Upper lobe of right lung (tissue), 1 donor: Measurements from ENCODE around the gene CYBC1. TPM values are rescaled to one million over a fixed set of nuclear protein-coding genes. Genes with fewer than 3 reads are reported as not detected.

ENCODE experiments used
- ATAC-seq: fragments of 200-7000 bp; cut with Tn5 transposase; one replicate; pipeline ENCODE4 v1.9.1; 2020; ENCODE audit warnings: mild to moderate bottlenecking, moderate library complexity
- DNase-seq: peaks from one replicate; pipeline ENCODE4 v3.0.0-alpha.2; 2020
- H3K27ac ChIP-seq: fragments of 200-600 bp; one replicate; pipeline ENCODE4 v1.8.0; 2022
- H3K27me3 ChIP-seq: fragments of 200-600 bp; one replicate; pipeline ENCODE4 v1.8.0; 2022; ENCODE audit warnings: mild to moderate bottlenecking
- H3K36me3 ChIP-seq: fragments of 200-600 bp; one replicate; pipeline ENCODE4 v1.8.0; 2022
- H3K4me1 ChIP-seq: fragments of 200-600 bp; one replicate; pipeline ENCODE4 v1.8.0; 2022
- H3K4me3 ChIP-seq: fragments of 200-600 bp; one replicate; pipeline ENCODE4 v1.8.0; 2022; ENCODE audit warnings: mild to moderate bottlenecking
- H3K9me3 ChIP-seq: fragments of 200-600 bp; one replicate; pipeline ENCODE4 v1.8.0; 2022
- intact Hi-C: fragments of 100-400 bp; cut with DNase I; formaldehyde crosslinking; loops from one replicate; pipeline ENCODE4 v1.11.0; 2022
- total RNA-seq: library from RNA; stranded (reverse); fragmentation: NEBNext Ultra II Directional; extraction: Animal tissue kit (Norgen Biotek cat#: 25700); gene quantifications from one replicate; pipeline ENCODE4 v1.2.1, GENCODE V29; 2021
- TF ChIP-seq, protein P1 (sequence below): fragments of 200-600 bp; IDR thresholded peaks from one replicate; pipeline ENCODE4 v1.8.0; 2022; ENCODE audit warnings: antibody characterized with exemption
- donor health status: DM: no; HTN: yes; CAD: no; lungs with severe emphysema.

The CYBC1 gene
- total RNA-seq, 1 donor from 2014 or later, result 120 TPM

DNA sequence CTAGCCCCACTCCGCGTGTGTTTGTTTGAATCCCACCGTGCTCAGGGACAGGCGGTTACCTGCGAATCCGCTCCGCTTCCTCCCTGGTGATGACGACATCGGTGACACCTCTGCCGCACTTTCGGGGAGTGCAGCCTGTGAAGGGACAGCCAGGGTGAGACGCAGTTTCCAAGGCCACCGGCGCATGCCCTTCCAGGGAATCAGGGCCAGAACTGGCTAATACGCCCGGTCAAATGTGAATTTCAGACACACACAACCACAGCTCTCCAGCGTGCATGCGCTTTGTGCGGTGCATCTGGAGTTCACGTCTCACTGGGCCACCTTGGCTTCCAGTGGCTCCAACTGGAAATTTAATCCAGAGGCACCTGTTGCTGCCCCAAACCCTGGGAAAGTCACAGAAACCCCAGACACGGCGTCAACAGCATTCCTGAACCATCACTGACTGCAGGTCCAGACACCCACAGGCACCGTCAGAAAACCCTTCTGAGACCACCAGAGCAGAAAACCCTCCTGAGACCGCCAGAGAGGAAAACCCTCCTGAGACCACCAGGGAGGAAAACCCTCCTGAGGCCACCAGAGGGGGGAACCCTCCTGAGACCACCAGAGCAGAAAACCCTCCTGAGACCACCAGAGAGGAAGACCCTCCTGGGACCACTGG is 39.0 kb downstream of the CYBC1 start:
- Histone ChIP-seq H3K36me3 (peaks cover 13% of the 10 kb centered on the region), H3K4me1 (peaks cover 4% of the 10 kb centered on the region), H3K9me3 (no peaks in the 10 kb centered on the region), H3K27ac (no peak overlapping the region), H3K27me3 (no peaks in the 10 kb centered on the region), H3K4me3 (no peak overlapping the region)
- intact Hi-C loops, result no loop called here
- DNase-seq (no peak), ATAC-seq (no peak)
- TF ChIP-seq, protein P1, sequence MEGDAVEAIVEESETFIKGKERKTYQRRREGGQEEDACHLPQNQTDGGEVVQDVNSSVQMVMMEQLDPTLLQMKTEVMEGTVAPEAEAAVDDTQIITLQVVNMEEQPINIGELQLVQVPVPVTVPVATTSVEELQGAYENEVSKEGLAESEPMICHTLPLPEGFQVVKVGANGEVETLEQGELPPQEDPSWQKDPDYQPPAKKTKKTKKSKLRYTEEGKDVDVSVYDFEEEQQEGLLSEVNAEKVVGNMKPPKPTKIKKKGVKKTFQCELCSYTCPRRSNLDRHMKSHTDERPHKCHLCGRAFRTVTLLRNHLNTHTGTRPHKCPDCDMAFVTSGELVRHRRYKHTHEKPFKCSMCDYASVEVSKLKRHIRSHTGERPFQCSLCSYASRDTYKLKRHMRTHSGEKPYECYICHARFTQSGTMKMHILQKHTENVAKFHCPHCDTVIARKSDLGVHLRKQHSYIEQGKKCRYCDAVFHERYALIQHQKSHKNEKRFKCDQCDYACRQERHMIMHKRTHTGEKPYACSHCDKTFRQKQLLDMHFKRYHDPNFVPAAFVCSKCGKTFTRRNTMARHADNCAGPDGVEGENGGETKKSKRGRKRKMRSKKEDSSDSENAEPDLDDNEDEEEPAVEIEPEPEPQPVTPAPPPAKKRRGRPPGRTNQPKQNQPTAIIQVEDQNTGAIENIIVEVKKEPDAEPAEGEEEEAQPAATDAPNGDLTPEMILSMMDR, result no peak

DNA sequence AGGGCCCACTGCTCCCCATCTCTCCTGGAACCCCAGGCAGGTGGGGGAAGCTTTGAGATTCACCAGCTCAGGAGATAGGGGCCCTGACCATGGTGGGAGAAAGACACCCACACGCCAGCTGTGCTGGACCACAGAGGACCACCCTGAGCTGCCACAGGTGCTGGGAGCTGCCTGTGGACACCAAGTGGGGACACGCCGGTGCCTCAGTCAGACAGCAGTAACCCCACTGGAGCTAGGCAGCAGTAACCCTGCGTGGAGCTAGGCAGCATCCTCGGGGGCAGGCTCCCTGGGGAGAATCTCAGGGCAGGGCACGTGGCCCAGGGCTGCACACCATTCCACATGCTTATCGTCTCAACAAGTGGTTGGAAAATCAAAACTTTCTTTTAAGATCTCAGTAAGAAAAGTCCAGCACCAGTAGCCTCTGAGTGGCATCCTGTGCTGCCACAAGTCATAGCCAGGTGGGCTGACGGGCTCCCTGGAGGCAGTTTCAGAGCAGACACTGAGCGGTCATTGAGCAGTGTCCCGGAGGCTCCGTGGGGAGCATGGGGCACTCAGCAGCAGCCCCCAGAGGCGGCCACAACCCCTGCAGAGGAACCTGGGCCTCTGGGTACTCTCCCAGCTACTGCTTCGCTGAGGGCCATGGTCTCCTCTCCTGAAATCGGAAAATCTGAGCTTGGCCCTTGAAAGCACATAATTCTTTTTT is 40.4 kb downstream of the CYBC1 start:
- intact Hi-C loops, result no loop called here
- no peaks in the 10 kb centered on the region for H3K27me3 ChIP-seq
- no peak overlapping the region for H3K27ac ChIP-seq
- DNase-seq (no peak), ATAC-seq (no peak)
- TF ChIP-seq, protein P1, result no peak
- H3K4me1 ChIP-seq, result peaks cover 4% of the 10 kb centered on the region
- no peak overlapping the region for H3K4me3 ChIP-seq
- H3K9me3 ChIP-seq, result no peaks in the 10 kb centered on the region
- peaks cover 13% of the 10 kb centered on the region for H3K36me3 ChIP-seq

DNA sequence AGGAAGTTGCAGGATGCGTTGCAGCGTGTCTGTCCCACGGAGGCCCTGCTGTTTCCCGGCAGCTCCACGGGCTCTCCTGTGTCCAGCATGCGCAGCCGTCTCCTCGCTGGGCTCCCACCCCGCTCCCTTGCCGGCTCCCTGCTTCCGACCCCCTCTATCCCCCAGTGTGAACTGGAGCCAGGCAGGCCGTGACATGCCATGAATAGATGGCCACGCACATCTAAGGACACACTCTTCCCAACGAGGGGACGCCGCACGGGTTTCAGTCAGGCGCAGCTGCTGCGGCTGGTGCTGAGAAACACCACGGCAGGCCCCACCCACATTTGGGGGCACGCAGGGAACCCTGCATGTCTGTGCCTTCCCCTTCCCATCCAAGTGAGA is 41.6 kb downstream of the CYBC1 start:
- Histone ChIP-seq H3K4me1 (no peaks in the 10 kb centered on the region), H3K27me3 (no peaks in the 10 kb centered on the region), H3K27ac (no peak overlapping the region), H3K9me3 (no peaks in the 10 kb centered on the region), H3K36me3 (peaks cover 13% of the 10 kb centered on the region), H3K4me3 (no peak overlapping the region)
- intact Hi-C loops, result loop anchor here (10.0 kb wide), 1 partner anchor 54 kb away; the partner anchor contains the start of gene TEX19
- ATAC-seq, result no peak
- TF ChIP-seq, protein P1, result no peak
- no peak for DNase-seq

DNA sequence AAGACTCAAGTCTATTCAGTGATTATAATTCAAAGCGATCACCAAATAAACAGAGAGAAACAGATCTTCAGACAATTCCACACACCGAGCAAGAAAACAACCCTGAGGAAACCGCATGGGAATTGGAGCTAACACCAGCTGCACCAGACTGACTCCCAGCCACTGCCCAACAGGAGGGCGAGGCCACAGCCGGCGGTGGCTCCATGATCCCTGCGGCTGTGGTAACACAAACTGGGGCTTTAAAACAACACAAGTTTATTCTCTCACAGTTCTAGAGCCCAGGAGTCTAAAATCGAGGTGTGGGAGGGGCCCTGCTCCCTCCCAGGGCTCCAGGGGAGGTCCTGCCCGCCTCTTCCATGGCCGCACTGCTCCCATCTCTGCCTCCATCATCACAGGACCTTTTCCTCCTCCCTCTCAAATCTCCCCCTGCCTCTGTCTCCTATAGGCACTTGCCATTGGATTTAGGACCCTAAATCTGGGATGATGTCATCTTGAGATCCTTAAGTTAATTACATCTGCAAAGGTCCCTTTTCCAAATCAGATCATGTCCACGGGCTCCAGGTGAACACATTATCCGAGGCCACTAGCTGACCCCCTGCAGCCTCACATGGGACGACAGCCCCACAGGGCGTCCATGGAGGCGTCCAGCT is 42.1 kb downstream of the CYBC1 start:
- TF ChIP-seq, protein P1, result no peak
- Histone ChIP-seq H3K36me3 (peaks cover 18% of the 10 kb centered on the region), H3K9me3 (no peaks in the 10 kb centered on the region), H3K4me3 (no peak overlapping the region), H3K27ac (no peak overlapping the region), H3K4me1 (no peaks in the 10 kb centered on the region), H3K27me3 (no peaks in the 10 kb centered on the region)
- ATAC-seq (no peak), DNase-seq (no peak)
- intact Hi-C loops, result loop anchor here (10.0 kb wide), 1 partner anchor 54 kb away; the partner anchor contains the start of gene TEX19

DNA sequence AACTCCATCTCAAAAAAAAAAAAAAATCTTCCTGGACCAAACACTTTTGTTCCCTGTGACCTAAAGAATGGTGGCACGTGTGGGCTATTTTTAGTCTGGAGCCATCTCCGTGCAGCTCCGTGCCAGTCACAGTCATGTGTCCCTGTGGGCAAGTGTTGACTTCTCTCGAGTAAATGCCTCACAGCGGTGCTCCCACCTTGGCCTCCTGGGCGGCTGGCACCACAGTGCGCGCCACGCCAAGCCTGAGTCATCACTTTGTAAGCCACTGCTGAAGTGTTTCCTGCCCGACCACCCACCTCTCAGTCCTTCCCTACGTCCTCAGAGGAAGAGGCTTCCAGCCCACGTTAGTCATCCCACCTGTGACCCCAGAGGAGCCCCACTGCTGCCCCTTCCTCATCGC is 43.3 kb downstream of the CYBC1 start:
- no peaks in the 10 kb centered on the region for H3K27me3 ChIP-seq
- H3K4me1 ChIP-seq, result no peaks in the 10 kb centered on the region
- ATAC-seq (no peak), DNase-seq (no peak)
- H3K9me3 ChIP-seq, result no peaks in the 10 kb centered on the region
- TF ChIP-seq, protein P1, result no peak
- intact Hi-C loops, result loop anchor here (10.0 kb wide), 1 partner anchor 52 kb away; the partner anchor contains the start of gene TEX19
- no peak overlapping the region for H3K4me3 ChIP-seq
- H3K36me3 ChIP-seq, result peaks cover 28% of the 10 kb centered on the region
- no peak overlapping the region for H3K27ac ChIP-seq
